GM21526 (cell line): Measurements from ENCODE around the gene FOXD4L1.
"Not testable (repeated sequence)": the region's sequence is repeated elsewhere in the genome, so short reads cannot be mapped to it uniquely, and the experiment has no call there.

Experiments used
- ATAC-seq: cut with Tn5 transposase; IDR thresholded peaks from one replicate; pipeline ENCODE4 v1.9.1; 2021; ENCODE audit warnings: moderate library complexity; ENCODE audit not compliant: unreplicated experiment, low FRiP score

The FOXD4L1 gene

GRCh38 chr2:113521492-113521891 lies 23.0 kb downstream of the FOXD4L1 start:
- not testable (repeated sequence) for ATAC-seq

DNA sequence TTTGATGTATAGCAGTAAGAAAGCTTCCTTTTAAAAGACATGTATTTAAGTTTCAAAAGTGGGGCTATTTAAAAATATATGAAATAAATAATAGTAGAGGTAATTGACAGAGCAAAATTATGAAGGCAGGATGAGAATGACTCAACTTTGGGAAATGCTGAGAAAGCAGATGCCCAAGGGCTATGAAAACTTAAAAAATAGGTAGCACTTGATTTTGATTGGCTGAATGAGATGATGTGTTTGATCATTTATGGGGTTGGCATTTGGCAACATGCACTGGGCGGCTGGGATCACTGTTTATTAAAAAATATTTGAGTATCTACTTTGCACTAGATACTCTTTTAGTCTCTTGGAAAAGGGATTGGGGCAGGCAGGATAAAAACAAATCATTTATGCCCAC lies 26.5 kb downstream of the FOXD4L1 start:
- not testable (repeated sequence) for ATAC-seq

GRCh38 chr2:113527350-113528045 lies 29.0 kb downstream of the FOXD4L1 start:
- ATAC-seq = not testable (repeated sequence)

- ATAC-seq = not testable (repeated sequence)
Measured at GRCh38 chr2:113528126-113528525, 29.7 kb downstream of the FOXD4L1 start.

GRCh38 chr2:113528904-113529303 lies 30.4 kb downstream of the FOXD4L1 start:
- not testable (repeated sequence) for ATAC-seq

- not testable (repeated sequence) for ATAC-seq
Measured at GRCh38 chr2:113532991-113533390, 34.5 kb downstream of the FOXD4L1 start.

GRCh38 chr2:113536573-113536972 lies 38.1 kb downstream of the FOXD4L1 start:
- ATAC-seq = not testable (repeated sequence)

GRCh38 chr2:113540834-113541203 lies 42.4 kb downstream of the FOXD4L1 start:
- ATAC-seq = not testable (repeated sequence)

- ATAC-seq = not testable (repeated sequence)
Measured at GRCh38 chr2:113541204-113541975, 42.9 kb downstream of the FOXD4L1 start.

- not testable (repeated sequence) for ATAC-seq
Measured at GRCh38 chr2:113541976-113542485, 43.6 kb downstream of the FOXD4L1 start.

GRCh38 chr2:113542529-113542928 lies 44.1 kb downstream of the FOXD4L1 start:
- ATAC-seq = not testable (repeated sequence)
